ENCODE measurements around the gene NCS1.

Gene NCS1

DNA sequence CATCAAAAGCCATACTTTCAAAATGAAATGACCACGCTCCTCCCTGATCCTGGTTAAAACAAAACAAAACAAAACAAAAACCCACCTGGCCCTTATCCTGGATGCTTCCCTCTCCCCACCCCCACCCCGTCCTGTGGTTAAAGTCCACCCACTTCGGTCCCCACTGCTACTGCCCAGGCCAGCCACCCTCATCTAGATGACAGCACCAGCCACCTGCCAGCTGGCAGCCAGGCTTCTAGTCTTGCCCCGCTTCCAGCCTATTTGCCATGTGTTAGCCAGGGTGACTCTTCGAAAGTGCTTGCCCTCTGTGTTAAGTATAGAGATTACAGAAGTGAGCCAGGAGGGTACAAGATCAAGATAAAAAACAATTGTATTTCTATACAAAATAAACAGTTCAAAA lies 27.5 kb upstream of the NCS1 start:
- DNase-seq (ENCODE audit: low read depth, low spot score) = no peak
- no peak overlapping the region for H3K4me3 ChIP-seq (ENCODE audit: low read length)

DNA sequence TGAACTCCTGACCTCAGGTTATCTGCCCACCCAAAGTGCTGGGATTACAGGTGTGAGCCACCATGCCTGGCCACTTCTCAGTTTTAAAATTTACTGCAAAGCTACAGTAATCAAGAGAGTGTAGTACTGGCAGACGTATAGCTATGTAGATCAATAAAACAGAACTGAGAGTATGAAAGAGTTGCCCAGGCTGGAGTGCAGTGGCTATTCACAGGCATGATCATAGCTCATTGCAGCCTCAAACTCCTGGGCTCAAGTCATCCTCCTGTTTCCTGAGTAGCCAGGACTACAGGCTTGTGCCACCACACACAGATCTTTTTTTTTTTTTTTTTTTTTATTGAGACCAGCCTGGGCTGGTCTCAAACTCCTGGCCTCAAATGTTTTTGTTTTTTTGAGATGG lies 26.5 kb upstream of the NCS1 start:
- DNase-seq (ENCODE audit: low read depth, low spot score) = no peak
- H3K4me3 ChIP-seq (ENCODE audit: low read length) = no peak overlapping the region

DNA sequence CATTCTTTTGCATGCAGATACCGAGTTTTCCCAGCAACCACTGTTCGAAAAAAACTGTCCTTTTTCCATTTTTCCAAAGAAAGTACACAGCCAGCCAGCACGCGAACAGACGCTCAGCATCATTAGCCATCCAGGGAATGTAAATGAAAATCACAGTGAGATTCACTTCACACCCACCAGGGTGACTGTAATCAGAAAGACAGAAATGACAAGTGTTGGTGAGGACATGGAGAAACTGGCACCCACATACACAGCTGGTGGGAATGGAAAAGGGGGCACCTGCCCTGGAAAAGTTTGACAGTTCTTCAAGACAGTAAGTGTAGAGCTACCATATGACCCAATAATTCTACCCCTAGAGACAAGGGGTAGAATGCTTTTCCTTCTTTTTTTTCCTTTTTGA lies 25.0 kb upstream of the NCS1 start:
- no peak overlapping the region for H3K4me3 ChIP-seq (ENCODE audit: low read length)
- DNase-seq (ENCODE audit: low read depth, low spot score) = no peak

DNA sequence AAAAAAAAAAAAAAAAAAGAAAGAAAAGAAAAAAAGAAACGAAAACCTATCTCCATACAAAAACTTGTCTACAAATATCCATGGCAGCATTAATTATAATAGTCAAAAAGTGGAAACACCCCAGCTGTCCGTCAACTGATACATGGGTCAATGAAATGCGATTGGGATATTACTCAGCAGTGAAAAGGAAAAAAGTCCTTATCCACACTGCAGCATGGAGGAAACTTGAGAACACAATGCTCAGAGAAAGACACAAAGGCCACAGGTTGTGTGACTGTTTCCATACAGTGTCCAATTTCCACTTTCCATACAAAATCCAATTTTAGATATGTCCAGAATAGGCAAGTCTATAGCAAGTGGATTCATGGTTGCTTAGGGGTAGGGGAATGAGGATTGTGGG lies 24.3 kb upstream of the NCS1 start:
- no peak overlapping the region for H3K4me3 ChIP-seq (ENCODE audit: low read length)
- no peak for DNase-seq (ENCODE audit: low read depth, low spot score)

DNA sequence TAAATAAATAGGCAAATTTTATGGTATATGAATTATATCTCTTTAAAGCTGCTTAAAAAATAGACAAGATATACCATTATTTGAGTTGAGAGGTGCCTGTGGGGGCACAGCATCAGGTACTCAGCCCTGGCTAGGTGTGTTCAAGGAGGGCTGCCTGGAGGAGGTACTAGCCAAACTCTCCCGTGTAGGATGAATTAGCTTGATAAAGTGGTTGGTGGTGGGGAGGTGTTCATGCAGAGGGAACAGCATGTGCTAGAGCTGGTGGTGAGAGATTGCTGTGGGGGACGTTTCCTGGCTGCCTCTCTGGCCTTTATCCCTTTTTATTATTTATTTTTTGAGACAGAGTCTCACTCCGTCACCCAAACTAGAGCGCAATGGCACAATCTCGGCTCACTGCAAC lies 23.2 kb upstream of the NCS1 start:
- H3K4me3 ChIP-seq (ENCODE audit: low read length) = no peak overlapping the region
- DNase-seq (ENCODE audit: low read depth, low spot score) = no peak

DNA sequence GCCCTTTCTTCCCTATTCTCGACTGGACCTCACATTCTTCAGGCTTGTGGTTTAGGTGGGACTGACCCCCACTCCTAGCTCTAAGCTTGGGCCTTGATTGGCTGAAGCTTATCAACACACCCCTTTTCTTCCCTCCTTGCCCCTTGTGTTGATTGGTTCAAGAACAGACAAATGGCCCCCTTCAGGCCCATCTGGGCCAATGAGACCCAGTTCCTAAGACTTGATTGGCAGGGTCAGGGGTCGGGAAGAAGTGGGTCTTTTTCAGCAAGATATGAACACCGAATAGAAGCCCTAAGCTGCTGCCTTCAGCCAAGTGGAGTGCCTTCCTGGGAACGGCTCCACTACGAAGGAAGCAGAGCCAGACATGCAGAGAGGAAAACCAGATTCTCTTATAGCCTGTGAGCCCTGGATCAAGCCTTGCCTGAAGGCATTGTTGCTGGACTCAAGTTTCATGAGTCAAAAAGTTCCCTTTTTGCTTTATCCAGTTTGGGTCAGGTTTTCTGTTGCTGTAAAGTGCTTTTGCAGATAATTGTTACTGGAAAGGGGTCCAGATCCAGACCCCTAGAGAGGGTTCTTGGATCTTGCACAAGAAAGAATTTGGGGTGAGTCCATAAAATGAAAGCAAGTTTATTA lies 22.4 kb upstream of the NCS1 start:
- no peak for DNase-seq (ENCODE audit: low read depth, low spot score)
- no peak overlapping the region for H3K4me3 ChIP-seq (ENCODE audit: low read length)

DNA sequence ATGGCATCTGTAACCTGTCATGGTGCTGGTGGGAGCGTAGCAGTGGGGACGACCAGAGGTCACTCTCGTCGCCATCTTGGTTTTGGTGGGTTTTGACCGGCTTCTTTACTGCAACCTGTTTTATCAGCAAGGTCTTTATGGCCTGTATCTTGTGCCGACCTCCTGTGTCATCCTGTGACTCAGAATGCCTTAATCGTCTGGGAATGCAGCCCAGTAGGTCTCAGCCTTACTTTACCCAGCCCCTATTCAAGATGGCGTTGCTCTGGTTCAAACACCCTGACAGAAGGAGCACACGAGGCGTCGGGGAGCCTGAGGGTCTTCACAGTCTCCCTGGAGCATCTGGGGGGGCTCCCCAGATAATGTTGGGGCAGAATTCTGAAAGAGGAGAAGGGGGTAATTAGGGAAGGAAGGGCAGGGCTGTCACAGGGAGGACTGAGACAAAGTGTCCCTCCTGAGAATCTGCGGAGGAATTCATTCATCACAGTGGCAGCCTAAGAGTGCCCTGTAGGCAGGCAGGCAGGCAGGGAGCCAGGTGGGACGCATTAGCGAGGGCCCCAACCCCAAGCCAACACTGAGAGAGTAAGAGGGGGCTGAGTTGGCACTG lies 21.3 kb upstream of the NCS1 start:
- no peak overlapping the region for H3K4me3 ChIP-seq (ENCODE audit: low read length)
- no peak for DNase-seq (ENCODE audit: low read depth, low spot score)

DNA sequence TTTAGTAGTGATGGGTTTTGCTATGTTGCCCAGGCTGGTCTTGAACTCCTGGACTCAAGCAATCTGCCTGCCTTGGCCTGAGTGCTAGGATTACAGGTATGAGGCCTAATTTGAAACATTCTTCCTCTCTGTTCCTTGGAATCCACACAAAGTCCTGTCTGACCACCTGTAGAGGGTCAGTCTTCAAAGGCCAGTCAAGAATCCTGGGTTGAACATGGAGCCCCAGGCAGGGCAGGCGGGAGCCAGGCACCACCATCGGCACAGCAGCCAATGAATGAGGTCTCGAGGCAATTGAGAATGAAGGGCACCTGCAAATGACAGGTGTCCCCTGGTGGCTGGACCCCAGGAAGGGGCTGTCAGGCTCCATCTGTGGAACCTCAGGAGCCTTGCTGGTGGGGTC lies 17.4 kb upstream of the NCS1 start:
- DNase-seq (ENCODE audit: low read depth, low spot score) = no peak
- H3K4me3 ChIP-seq (ENCODE audit: low read length) = no peak overlapping the region

DNA sequence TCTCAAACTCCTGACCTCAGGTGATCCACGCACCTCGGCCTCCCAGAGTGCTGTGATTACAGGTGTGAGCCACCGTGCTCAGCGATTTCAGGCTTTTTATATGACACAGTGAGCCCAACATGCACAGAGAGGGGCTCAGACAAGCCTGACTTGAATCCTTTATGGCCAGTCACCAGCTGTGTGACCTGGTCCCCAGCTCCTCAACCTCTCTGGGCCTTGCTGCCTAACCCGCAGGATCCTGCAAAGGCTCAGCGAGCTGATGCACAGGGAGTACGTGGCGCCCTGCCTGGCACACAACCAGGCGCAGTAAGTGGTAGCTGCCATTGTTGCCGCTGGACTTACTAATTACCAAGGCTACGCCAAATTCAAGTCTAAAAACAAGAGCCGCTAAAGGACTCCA lies 16.6 kb upstream of the NCS1 start:
- DNase-seq (ENCODE audit: low read depth, low spot score) = no peak
- H3K4me3 ChIP-seq (ENCODE audit: low read length) = no peak overlapping the region

DNA sequence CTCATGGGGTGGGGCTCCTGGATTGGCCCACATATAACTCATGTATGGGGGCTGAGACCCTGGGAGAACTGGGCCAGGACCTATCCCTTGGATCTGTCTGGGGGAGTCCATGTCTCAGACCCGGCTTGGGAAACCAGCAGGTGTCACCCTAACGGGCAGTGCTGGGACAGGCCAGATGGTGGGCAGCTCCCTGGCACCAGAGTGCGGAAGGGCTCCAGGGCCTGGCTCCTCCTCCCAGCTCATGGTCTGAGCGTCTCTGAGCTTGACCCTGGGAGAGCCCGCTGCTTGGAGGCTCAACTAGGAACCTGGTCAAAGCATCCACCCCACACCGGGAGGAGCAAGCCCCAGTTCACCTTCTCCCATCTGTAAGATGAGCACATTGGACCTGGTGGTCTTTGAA lies 15.5 kb upstream of the NCS1 start:
- DNase-seq (ENCODE audit: low read depth, low spot score) = no peak
- no peak overlapping the region for H3K4me3 ChIP-seq (ENCODE audit: low read length)

DNA sequence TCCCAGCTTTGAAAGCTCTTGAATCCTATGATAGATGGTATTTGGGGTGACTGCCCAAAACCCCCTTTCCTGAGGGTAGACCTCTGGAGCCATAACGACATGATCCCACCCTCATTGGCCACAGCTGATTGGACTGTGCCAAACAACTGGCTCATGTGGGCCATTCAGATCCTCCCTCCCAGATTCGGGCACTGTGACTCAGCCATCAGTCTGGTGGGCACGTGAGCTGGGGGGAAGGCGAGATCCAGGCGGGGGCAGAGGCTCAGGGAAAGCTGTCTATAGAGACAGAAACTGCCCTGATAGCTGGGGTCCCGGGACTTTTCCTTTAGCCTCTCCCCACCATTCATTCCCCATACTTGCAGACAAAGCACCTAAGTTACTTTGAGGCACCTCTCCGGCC lies 15.1 kb upstream of the NCS1 start:
- no peak overlapping the region for H3K4me3 ChIP-seq (ENCODE audit: low read length)

DNA sequence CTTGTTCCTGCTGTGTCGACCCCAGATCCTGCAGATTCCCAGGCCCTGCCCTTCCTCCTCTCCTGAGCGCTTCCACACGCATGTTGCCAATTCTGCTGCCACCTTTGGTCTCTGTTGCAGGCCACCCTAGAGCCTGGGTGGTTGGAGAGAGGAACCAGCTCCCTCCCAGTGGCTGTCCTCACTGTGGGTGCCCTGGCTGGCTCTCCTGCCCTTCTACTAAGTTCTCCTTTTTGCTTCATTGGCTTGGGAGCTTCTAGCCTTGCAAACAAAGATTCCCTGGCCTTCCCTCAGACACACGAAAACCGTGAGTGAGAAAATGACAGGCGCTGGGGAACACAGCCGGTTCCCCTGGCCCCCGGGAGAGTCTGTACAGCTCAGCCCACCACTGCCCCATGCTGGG lies 14.2 kb upstream of the NCS1 start:
- H3K4me3 ChIP-seq (ENCODE audit: low read length) = no peak overlapping the region
- DNase-seq (ENCODE audit: low read depth, low spot score) = no peak

More for the DNA sequence above, 15.1 kb upstream of the NCS1 start:
- DNase-seq (ENCODE audit: low read depth, low spot score) = no peak

DNA sequence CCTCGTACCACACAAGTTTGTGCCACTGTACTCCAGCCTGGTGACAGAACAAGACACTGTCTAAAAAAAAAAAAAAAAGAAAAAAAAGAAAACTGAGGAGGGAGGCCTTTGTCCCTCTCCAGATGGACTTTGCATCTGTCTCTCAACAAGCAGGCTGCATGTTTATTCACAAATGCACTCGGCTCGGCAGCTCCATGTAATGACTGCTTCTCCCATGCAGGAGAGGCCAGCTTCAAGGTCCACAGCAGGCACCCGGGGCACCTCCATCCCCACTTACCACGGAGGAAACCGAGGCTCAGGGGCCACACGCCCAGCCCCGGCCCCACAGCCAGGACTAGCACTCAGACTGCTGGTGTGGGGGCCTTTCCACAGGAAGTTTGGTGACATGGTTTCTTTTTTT lies 13.1 kb upstream of the NCS1 start:
- no peak for DNase-seq (ENCODE audit: low read depth, low spot score)
- no peak overlapping the region for H3K4me3 ChIP-seq (ENCODE audit: low read length)

DNA sequence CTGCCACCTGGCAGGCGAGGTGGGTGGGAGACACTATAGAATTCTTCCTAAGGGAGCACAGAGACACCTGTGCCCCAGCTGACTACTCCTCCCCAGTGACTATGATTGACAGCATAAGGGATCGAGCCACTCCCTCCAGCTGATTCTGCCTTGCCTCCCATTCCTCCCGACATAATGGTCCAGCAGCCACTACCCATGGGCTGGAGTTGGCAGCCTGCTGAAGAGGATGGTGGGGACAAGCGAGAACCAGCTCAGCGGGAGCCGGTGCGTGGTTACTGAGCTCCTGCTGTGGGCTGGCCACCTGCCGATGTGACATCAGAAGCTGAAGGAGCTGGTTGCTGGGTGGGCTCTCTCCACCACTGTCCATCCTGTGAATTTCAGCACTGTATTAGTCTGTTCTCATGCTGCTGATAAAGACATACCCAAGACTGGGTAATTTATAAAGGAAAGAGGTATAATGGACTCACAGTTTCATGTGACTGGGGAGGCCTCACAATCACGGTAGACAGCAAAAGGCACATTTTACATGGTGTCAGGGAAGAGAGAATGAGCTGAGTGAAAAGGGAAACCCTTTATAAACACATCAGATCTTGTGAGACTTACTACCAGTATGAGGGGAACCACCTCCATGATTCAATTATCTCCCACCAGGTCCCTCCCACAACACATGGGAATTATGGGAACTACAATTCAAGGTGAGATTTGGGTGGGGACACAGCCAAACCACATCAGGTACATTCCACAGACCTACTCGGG lies 12.1 kb upstream of the NCS1 start:
- no peak overlapping the region for H3K4me3 ChIP-seq (ENCODE audit: low read length)
- no peak for DNase-seq (ENCODE audit: low read depth, low spot score)

DNA sequence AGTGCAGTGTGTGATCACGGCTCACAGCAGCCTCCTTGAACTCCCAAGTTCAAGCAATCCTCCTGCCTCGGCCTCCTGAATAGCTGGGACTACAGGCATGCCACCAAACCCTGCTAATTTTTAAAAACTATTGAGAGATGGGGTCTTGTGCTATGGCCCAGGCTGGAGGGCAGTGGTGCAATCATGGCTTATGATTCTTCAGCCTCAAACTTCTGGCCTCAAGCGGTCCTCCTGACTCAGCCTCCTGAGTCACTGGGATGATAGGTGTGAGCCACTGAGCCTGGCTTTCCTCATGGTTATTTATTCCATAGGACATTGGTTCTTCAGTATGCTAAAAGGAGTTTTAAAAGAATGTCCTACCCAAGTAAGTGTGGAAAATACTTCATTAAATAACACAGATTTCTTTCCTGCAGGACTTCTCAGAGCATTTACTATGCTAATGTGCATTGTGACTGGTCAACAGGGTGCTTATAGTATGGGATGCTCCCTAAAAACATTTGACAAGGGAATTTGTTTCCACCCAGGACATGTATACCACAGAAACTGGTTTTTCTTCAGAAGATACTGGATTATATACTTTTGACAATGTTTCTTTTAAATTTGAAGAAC lies 11.2 kb upstream of the NCS1 start:
- no peak overlapping the region for H3K4me3 ChIP-seq (ENCODE audit: low read length)
- no peak for DNase-seq (ENCODE audit: low read depth, low spot score)

DNA sequence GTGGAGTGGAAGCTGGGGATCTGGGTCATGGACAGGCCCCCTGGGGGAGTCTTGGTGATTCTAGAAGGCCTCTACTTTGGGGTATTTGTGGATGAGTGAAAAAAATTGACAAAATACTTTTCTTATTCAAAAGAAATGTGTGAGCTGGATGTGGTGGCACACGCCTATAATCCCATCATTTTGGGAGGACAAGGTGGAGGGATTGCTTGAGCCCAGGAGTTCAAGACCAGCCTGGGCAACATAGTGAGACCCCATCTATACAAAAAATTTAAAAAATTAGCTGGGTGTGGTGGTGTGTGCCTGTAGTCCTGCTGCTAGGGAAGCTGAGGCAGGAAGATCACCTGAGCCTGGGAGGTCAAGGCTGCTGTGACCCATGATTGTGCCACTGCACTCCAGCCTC lies 6.6 kb upstream of the NCS1 start:
- no peak for DNase-seq (ENCODE audit: low read depth, low spot score)
- H3K4me3 ChIP-seq (ENCODE audit: low read length) = no peak overlapping the region

DNA sequence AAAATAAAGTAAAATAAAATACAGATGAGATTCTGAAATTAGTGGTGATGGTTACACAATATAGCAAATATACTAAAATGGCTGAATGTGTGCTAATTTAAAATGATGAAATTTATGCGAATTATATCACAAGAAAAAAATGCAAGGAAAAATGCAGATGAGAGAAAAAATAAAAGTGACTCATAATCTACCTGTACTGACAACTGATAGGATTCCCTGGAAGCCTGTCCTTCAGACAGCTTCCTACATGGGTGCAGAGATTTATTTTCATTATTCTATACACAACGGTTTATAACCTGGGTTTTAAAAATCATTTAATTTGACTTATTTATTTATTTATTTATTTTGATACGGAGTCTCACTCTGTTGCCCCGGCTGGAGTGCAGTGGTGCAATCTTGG lies 5.8 kb upstream of the NCS1 start:
- no peak for DNase-seq (ENCODE audit: low read depth, low spot score)
- H3K4me3 ChIP-seq (ENCODE audit: low read length) = no peak overlapping the region

DNA sequence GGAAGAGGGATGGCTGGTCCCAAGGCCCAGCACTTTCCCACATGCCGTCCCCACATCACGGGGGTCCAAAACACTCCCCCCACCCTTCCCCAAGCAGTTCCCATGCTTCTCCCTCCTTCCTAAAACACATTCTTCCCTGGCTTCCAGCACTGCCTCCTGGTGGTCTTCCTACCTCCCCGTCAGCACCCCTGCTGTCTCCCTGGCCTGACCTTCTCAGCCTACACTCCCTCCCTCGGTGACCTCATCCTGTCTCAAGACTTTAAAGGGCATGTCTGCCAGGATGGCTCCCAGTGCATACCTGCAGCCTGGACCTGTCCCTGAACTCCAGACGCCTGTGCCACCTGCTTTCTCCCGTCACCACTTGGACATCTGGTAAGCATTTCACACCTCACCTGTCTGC lies 4.3 kb upstream of the NCS1 start:
- no peak for DNase-seq (ENCODE audit: low read depth, low spot score)
- no peak overlapping the region for H3K4me3 ChIP-seq (ENCODE audit: low read length)

DNA sequence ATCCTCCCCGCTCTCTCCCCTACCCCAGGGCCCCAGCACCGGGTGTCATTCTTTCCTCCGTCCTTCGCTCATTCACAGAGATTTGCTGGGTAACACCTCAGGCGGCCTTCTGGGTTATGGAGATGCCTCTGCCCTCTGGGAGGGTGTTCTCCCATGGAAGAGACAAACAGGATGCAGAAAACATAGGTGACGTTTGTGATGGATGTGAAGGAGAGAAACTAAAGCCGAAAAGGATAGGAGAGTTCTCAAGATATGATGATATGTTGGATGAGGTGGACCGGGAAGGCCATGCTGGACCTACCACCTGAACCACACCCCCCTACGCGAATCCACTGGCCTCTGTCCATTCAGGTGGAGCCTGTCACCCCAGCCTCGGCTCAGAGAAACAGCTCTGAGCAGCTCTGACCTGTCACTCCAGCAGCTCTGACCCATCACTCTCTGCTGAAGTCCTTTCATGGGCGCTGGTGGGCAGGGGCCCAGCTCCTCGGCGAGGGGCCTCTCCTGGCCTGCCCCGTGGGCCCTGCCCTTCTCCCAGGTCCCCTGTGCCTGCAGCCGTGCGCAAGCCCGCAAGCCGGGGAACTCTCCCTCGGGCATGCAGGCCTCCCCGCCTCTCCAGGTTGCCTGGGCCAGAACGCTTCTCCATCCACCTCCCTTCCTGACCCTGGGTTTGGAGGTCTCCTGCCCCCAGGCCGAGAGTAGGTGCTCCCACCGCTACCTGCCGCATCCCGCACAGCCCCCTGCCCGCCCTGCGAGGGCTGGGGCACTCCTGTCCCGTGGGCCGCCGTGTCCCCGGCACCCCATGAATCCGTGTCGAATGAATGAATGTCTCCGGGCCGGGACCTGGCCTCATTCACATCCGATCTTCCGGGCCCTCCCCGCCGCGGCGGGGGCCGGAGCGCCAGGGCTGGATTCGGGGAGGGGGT lies 717 bp upstream of the NCS1 start:
- peak overlapping the region; percentile 11 for H3K4me3 ChIP-seq (ENCODE audit: low read length)
- no peak for DNase-seq (ENCODE audit: low read depth, low spot score)
